Large intestine (tissue), 1 donor: ENCODE data around the gene RPL22. TPM values are rescaled to one million over a fixed set of nuclear protein-coding genes. Genes with fewer than 3 reads are reported as not detected.

Experiments
- polyA plus RNA-seq: library from polyadenylated mRNA; unstranded; fragments of 120-200 nt; gene quantifications from one replicate; pipeline ENCODE4 v1.2.1, GENCODE V29; 2013

The RPL22 gene
- polyA plus RNA-seq, 1 donor: 1,131 TPM

Other genes starting within 250 kb of the RPL22 start
- 11.4 TPM for gene NPHP4, start 207.2 kb downstream of the RPL22 start, polyA plus RNA-seq
- gene KCNAB2, start 153.7 kb downstream of the RPL22 start, polyA plus RNA-seq: 27.9 TPM
- 2.6 TPM for gene CHD5, start 19.3 kb downstream of the RPL22 start, polyA plus RNA-seq
- 44.5 TPM for gene RNF207, start 6.5 kb upstream of the RPL22 start, polyA plus RNA-seq
- gene ICMT, start 36.4 kb upstream of the RPL22 start, polyA plus RNA-seq: 50.3 TPM
- gene HES3, start 44.6 kb upstream of the RPL22 start, polyA plus RNA-seq: not detected
- 19.0 TPM for gene GPR153, start 61.5 kb upstream of the RPL22 start, polyA plus RNA-seq
- 28.8 TPM for gene ACOT7, start 194.2 kb upstream of the RPL22 start, polyA plus RNA-seq
- gene HES2, start 220.3 kb upstream of the RPL22 start, polyA plus RNA-seq: 0.75 TPM
- gene ESPN, start 225.2 kb upstream of the RPL22 start, polyA plus RNA-seq: 256 TPM